Lower lobe of right lung (tissue), 2 donors: ENCODE data around the gene MEGF9. TPM values are rescaled to one million over a fixed set of nuclear protein-coding genes. Genes with fewer than 3 reads are reported as not detected.

Source experiments
- ATAC-seq, 2 donors: fragments of 200-7000 bp; cut with Tn5 transposase; one replicate each; pipeline ENCODE4 v1.9.1; 2020 to 2022; ENCODE audit warnings: mild to moderate bottlenecking in 2 of 2, moderate library complexity in 2 of 2
- DNase-seq: peaks from one replicate; pipeline ENCODE4 v3.0.0-alpha.2; 2020
- H3K27ac ChIP-seq: fragments of 200-600 bp; one replicate; pipeline ENCODE4 v1.8.0; 2022
- H3K27me3 ChIP-seq: fragments of 200-600 bp; one replicate; pipeline ENCODE4 v1.8.0; 2022; ENCODE audit warnings: low read depth
- H3K36me3 ChIP-seq: fragments of 200-600 bp; one replicate; pipeline ENCODE4 v1.8.0; 2022; ENCODE audit warnings: mild to moderate bottlenecking
- H3K4me1 ChIP-seq: fragments of 200-600 bp; one replicate; pipeline ENCODE4 v1.8.0; 2022
- H3K4me3 ChIP-seq: fragments of 200-600 bp; one replicate; pipeline ENCODE4 v1.8.0; 2022; ENCODE audit warnings: mild to moderate bottlenecking
- H3K9me3 ChIP-seq: fragments of 200-600 bp; one replicate; pipeline ENCODE4 v1.8.0; 2022
- CTCF ChIP-seq: fragments of 200-600 bp; IDR thresholded peaks from one replicate; pipeline ENCODE4 v1.8.0; 2022; ENCODE audit warnings: antibody characterized with exemption, mild to moderate bottlenecking
- intact Hi-C: fragments of 100-400 bp; cut with DNase I; formaldehyde crosslinking; loops from one replicate; pipeline ENCODE4 v1.11.0; 2022
- total RNA-seq: library from RNA; stranded (reverse); fragmentation: NEBNext Ultra II Directional; extraction: Animal tissue kit (Norgen Biotek cat#: 25700); gene quantifications from one replicate; pipeline ENCODE4 v1.2.1, GENCODE V29; 2021
- donor health status: DM: no; HTN: yes; CAD: no; lungs with severe emphysema.

MEGF9 gene
- total RNA-seq, 1 donor from 2014 or later = 71.1 TPM

- Histone ChIP-seq H3K4me3 (no peak overlapping the region), H3K27me3 (no peaks in the 10 kb centered on the region), H3K4me1 (peaks cover 3% of the 10 kb centered on the region), H3K27ac (no peak overlapping the region), H3K9me3 (no peaks in the 10 kb centered on the region), H3K36me3 (no peaks in the 10 kb centered on the region)
- no peak for TF ChIP-seq CTCF
- DNase-seq (no peak), ATAC-seq (no peak)
- intact Hi-C loops = no loop called here
Observed at GRCh38 chr9:120720404-120720803, 6.1 kb upstream of the MEGF9 start.

- H3K9me3 ChIP-seq = no peaks in the 10 kb centered on the region
- intact Hi-C loops = no loop called here
- DNase-seq = no peak
Observed at GRCh38 chr9:120718316-120718715, 4.0 kb upstream of the MEGF9 start.

GRCh38 chr9:120717176-120717575 lies 2.9 kb upstream of the MEGF9 start:
- Histone ChIP-seq H3K4me1 (peaks cover 15% of the 10 kb centered on the region), H3K27me3 (no peaks in the 10 kb centered on the region), H3K9me3 (no peaks in the 10 kb centered on the region), H3K27ac (no peak overlapping the region), H3K4me3 (no peak overlapping the region), H3K36me3 (no peaks in the 10 kb centered on the region)
- no peak for DNase-seq
- TF ChIP-seq CTCF = no peak
- ATAC-seq = no peak
- intact Hi-C loops = no loop called here

More at GRCh38 chr9:120718316-120718715, 4.0 kb upstream of the MEGF9 start:
- H3K4me1 ChIP-seq = peaks cover 10% of the 10 kb centered on the region
- no peak for ATAC-seq
- TF ChIP-seq CTCF = no peak
- no peaks in the 10 kb centered on the region for H3K36me3 ChIP-seq
- H3K4me3 ChIP-seq = no peak overlapping the region
- H3K27ac ChIP-seq = no peak overlapping the region
- H3K27me3 ChIP-seq = no peaks in the 10 kb centered on the region

GRCh38 chr9:120716483-120716882 lies 2.2 kb upstream of the MEGF9 start:
- intact Hi-C loops = no loop called here
- ATAC-seq = no peak
- no peak for TF ChIP-seq CTCF
- no peak overlapping the region for H3K4me3 ChIP-seq
- H3K27me3 ChIP-seq = no peaks in the 10 kb centered on the region
- H3K4me1 ChIP-seq = peaks cover 18% of the 10 kb centered on the region
- no peak for DNase-seq
- H3K9me3 ChIP-seq = no peaks in the 10 kb centered on the region
- no peak overlapping the region for H3K27ac ChIP-seq
- no peaks in the 10 kb centered on the region for H3K36me3 ChIP-seq

- no peak for TF ChIP-seq CTCF
- Histone ChIP-seq H3K36me3 (no peaks in the 10 kb centered on the region), H3K4me1 (peaks cover 27% of the 10 kb centered on the region), H3K9me3 (no peaks in the 10 kb centered on the region), H3K4me3 (peak overlapping the region; percentile 92), H3K27me3 (no peaks in the 10 kb centered on the region), H3K27ac (peak overlapping the region; percentile 90)
- DNase-seq (no peak), ATAC-seq (no peak)
- intact Hi-C loops = no loop called here
Observed at GRCh38 chr9:120715389-120715924, 1.2 kb upstream of the MEGF9 start.
